Activated CD8-positive, alpha-beta T cell treated with anti-CD3 and anti-CD28 coated beads for 36 hours (primary cell): ENCODE measurements around the gene ZNF711. TPM values are rescaled to one million over a fixed set of nuclear protein-coding genes. Genes with fewer than 3 reads are reported as not detected.

Experiments used
- ATAC-seq: fragments of 200-7000 bp; cut with Tn5 transposase; one replicate; pipeline ENCODE4 v1.10.0; 2021; ENCODE audit warnings: mild to moderate bottlenecking, moderate library complexity
- CTCF ChIA-PET: fragments of 350-600 bp; sonication (Branson Sonifier 250); formaldehyde crosslinking; loops from one replicate; lab custom pipeline; 2021; ENCODE audit warnings: antibody characterized with exemption; lab: Charles Lee
- POLR2A ChIA-PET: fragments of 350-600 bp; sonication (Branson Sonifier 250); formaldehyde crosslinking; loops from one replicate; lab custom pipeline; 2021; ENCODE audit warnings: antibody characterized with exemption; lab: Charles Lee
- DNase-seq: peaks from one replicate; pipeline ENCODE4 v3.0.0-alpha.2; 2020
- H3K27ac Mint-ChIP-seq: one replicate; pipeline ENCODE4 v1.8.0; 2021; ENCODE audit warnings: mild to moderate bottlenecking, mixed read lengths
- H3K27me3 Mint-ChIP-seq: one replicate; pipeline ENCODE4 v1.8.0; 2021; ENCODE audit warnings: mixed read lengths
- H3K36me3 Mint-ChIP-seq: one replicate; pipeline ENCODE4 v1.8.0; 2021; ENCODE audit warnings: low read depth, mixed read lengths
- H3K4me1 Mint-ChIP-seq: one replicate; pipeline ENCODE4 v1.8.0; 2021; ENCODE audit warnings: low read depth, mixed read lengths
- H3K4me3 Mint-ChIP-seq: one replicate; pipeline ENCODE4 v1.8.0; 2021; ENCODE audit warnings: mild to moderate bottlenecking, moderate library complexity, mixed read lengths
- H3K9me3 Mint-ChIP-seq: one replicate; pipeline ENCODE4 v1.8.0; 2021; ENCODE audit warnings: mixed read lengths
- CTCF ChIP-seq: fragments of 200-600 bp; IDR thresholded peaks from one replicate; pipeline ENCODE4 v1.8.0; 2022; ENCODE audit warnings: antibody characterized with exemption, mild to moderate bottlenecking
- intact Hi-C: fragments of 100-400 bp; cut with micrococcal nuclease; formaldehyde crosslinking; loops from one replicate; pipeline ENCODE4 v1.10.0; 2022
- total RNA-seq, 2 experiments: library from RNA; stranded (reverse); gene quantifications; one replicate each; pipeline ENCODE4 v1.2.3, GENCODE V29; 2021

The ZNF711 gene
- total RNA-seq = 1 to 10 TPM; 1.1 to 1.2 TPM

GRCh38 chrX:85243761-85244449 lies at the start of gene ZNF711, which contains the start of gene SATL1:
Gene ZNF711, plus strand, starts transcription at chrX:85243991. Its CDS starts 3,582 bp downstream, at chrX:85247573.
Gene SATL1, minus strand, starts transcription at chrX:85243779. Its CDS starts 134,811 bp downstream, at chrX:85108968.
- Mint-ChIP-seq H3K9me3 (no peaks in the 10 kb centered on the region), H3K4me3 (peak within 1 kb of the TSS; percentile 88), H3K4me1 (peaks cover 4% of the 10 kb centered on the region), H3K27ac (peak within 1 kb of the TSS; percentile 81), H3K27me3 (peaks cover 9% of the 10 kb centered on the region), H3K36me3 (no peaks in the 10 kb centered on the region)
- TF ChIP-seq CTCF = no peak
- ChIA-PET POLR2A (interaction anchor here (1.4 kb wide), 1 partner anchor 151 kb away, joined by 3 read pairs; no protein-coding TSS in a partner anchor), CTCF (interaction anchor here (1.2 kb wide), 1 partner anchor 13 kb away, joined by 3 read pairs; no protein-coding TSS in a partner anchor)
- peak; percentile 66 for ATAC-seq
- intact Hi-C loops = no loop called here
- peak; percentile 41 for DNase-seq

- POLR2A ChIA-PET = no interaction called here
- CTCF ChIA-PET = no interaction called here
- Mint-ChIP-seq H3K27me3 (no peaks in the 10 kb centered on the region), H3K9me3 (peaks cover 3% of the 10 kb centered on the region), H3K27ac (no peak overlapping the region), H3K4me3 (no peak overlapping the region), H3K4me1 (no peaks in the 10 kb centered on the region), H3K36me3 (no peaks in the 10 kb centered on the region)
- DNase-seq (no peak), ATAC-seq (no peak)
- intact Hi-C loops = no loop called here
- TF ChIP-seq CTCF = no peak
Measured at GRCh38 chrX:85196319-85196718, 47.5 kb upstream of the ZNF711 start.

GRCh38 chrX:85203461-85203970 lies 40.3 kb upstream of the ZNF711 start:
- H3K9me3 Mint-ChIP-seq = no peaks in the 10 kb centered on the region
- no peak for ATAC-seq
- no peak for TF ChIP-seq CTCF
- intact Hi-C loops = no loop called here
- H3K4me1 Mint-ChIP-seq = no peaks in the 10 kb centered on the region
- no peak overlapping the region for H3K27ac Mint-ChIP-seq
- H3K4me3 Mint-ChIP-seq = no peak overlapping the region
- H3K27me3 Mint-ChIP-seq = no peaks in the 10 kb centered on the region
- H3K36me3 Mint-ChIP-seq = no peaks in the 10 kb centered on the region
- POLR2A ChIA-PET = no interaction called here
- DNase-seq = no peak
- CTCF ChIA-PET = no interaction called here

GRCh38 chrX:85213792-85214530 lies 29.8 kb upstream of the ZNF711 start:
- Mint-ChIP-seq H3K4me1 (no peaks in the 10 kb centered on the region), H3K27ac (no peak overlapping the region), H3K9me3 (no peaks in the 10 kb centered on the region), H3K27me3 (no peaks in the 10 kb centered on the region), H3K36me3 (no peaks in the 10 kb centered on the region), H3K4me3 (no peak overlapping the region)
- CTCF ChIA-PET = no interaction called here
- TF ChIP-seq CTCF = no peak
- intact Hi-C loops = no loop called here
- POLR2A ChIA-PET = no interaction called here
- no peak for ATAC-seq
- DNase-seq = no peak

GRCh38 chrX:85215946-85216345 lies 27.8 kb upstream of the ZNF711 start:
- no peaks in the 10 kb centered on the region for H3K27me3 Mint-ChIP-seq

More at GRCh38 chrX:85215946-85216345, 27.8 kb upstream of the ZNF711 start:
- H3K4me1 Mint-ChIP-seq = peaks cover under 1% of the 10 kb centered on the region
- intact Hi-C loops = no loop called here
- CTCF ChIA-PET = no interaction called here
- TF ChIP-seq CTCF = no peak
- H3K36me3 Mint-ChIP-seq = no peaks in the 10 kb centered on the region
- POLR2A ChIA-PET = no interaction called here
- ATAC-seq (no peak), DNase-seq (no peak)
- H3K27ac Mint-ChIP-seq = no peak overlapping the region
- no peak overlapping the region for H3K4me3 Mint-ChIP-seq
- no peaks in the 10 kb centered on the region for H3K9me3 Mint-ChIP-seq
